Neural cell (in vitro differentiated cells): Measurements from ENCODE around the gene ST6GAL1.

Experiments used
- EP300 ChIP-seq: fragments of 450-650 bp; conservative IDR thresholded peaks from 2 replicates; pipeline ENCODE4 v1.6.1; 2014; ENCODE audit warnings: antibody characterized with exemption, mild to moderate bottlenecking, moderate library complexity; ENCODE audit not compliant: poor library complexity, severe bottlenecking
- EZH2 ChIP-seq: fragments of 200-600, 300-800 bp; shearing (Covaris generic), sonication (generic); IDR thresholded peaks from 2 replicates; pipeline ENCODE4 v1.6.1; 2014; ENCODE audit warnings: antibody characterized with exemption, low read length, borderline replicate concordance, mild to moderate bottlenecking; ENCODE audit not compliant: insufficient read depth, poor library complexity, severe bottlenecking
- MXI1 ChIP-seq: fragments of 450-650 bp; conservative IDR thresholded peaks from 2 replicates; pipeline ENCODE4 v1.6.1; 2014; ENCODE audit warnings: antibody characterized with exemption, mild to moderate bottlenecking; ENCODE audit not compliant: poor library complexity, severe bottlenecking
- POLR2AphosphoS5 ChIP-seq: IDR thresholded peaks from 2 replicates; pipeline ENCODE4 v1.6.1; 2012
- RAD21 ChIP-seq: fragments of 450-650 bp; conservative IDR thresholded peaks from 2 replicates; pipeline ENCODE4 v1.6.1; 2014; ENCODE audit warnings: antibody characterized with exemption, mild to moderate bottlenecking, moderate library complexity
- SMC3 ChIP-seq: fragments of 450-650 bp; conservative IDR thresholded peaks from 2 replicates; pipeline ENCODE4 v1.6.1; 2014; ENCODE audit warnings: antibody characterized with exemption, mild to moderate bottlenecking, moderate library complexity; ENCODE audit not compliant: poor library complexity
- TF ChIP-seq, protein P1 (sequence below): fragments of 450-650 bp; IDR thresholded peaks from 2 replicates; pipeline ENCODE4 v1.5.1; 2014; ENCODE audit warnings: antibody characterized with exemption, mild to moderate bottlenecking, moderate library complexity; ENCODE audit not compliant: poor library complexity, severe bottlenecking
- TF ChIP-seq, protein P2 (sequence below): IDR thresholded peaks from 2 replicates; pipeline ENCODE4 v1.6.1; 2012; ENCODE audit warnings: borderline replicate concordance

- TF ChIP-seq, protein P1, sequence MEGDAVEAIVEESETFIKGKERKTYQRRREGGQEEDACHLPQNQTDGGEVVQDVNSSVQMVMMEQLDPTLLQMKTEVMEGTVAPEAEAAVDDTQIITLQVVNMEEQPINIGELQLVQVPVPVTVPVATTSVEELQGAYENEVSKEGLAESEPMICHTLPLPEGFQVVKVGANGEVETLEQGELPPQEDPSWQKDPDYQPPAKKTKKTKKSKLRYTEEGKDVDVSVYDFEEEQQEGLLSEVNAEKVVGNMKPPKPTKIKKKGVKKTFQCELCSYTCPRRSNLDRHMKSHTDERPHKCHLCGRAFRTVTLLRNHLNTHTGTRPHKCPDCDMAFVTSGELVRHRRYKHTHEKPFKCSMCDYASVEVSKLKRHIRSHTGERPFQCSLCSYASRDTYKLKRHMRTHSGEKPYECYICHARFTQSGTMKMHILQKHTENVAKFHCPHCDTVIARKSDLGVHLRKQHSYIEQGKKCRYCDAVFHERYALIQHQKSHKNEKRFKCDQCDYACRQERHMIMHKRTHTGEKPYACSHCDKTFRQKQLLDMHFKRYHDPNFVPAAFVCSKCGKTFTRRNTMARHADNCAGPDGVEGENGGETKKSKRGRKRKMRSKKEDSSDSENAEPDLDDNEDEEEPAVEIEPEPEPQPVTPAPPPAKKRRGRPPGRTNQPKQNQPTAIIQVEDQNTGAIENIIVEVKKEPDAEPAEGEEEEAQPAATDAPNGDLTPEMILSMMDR: no peak
- TF ChIP-seq POLR2AphosphoS5 (no peak), EZH2 (no peak), EP300 (no peak), SMC3 (no peak), MXI1 (no peak), RAD21 (no peak)
- TF ChIP-seq, protein P2, sequence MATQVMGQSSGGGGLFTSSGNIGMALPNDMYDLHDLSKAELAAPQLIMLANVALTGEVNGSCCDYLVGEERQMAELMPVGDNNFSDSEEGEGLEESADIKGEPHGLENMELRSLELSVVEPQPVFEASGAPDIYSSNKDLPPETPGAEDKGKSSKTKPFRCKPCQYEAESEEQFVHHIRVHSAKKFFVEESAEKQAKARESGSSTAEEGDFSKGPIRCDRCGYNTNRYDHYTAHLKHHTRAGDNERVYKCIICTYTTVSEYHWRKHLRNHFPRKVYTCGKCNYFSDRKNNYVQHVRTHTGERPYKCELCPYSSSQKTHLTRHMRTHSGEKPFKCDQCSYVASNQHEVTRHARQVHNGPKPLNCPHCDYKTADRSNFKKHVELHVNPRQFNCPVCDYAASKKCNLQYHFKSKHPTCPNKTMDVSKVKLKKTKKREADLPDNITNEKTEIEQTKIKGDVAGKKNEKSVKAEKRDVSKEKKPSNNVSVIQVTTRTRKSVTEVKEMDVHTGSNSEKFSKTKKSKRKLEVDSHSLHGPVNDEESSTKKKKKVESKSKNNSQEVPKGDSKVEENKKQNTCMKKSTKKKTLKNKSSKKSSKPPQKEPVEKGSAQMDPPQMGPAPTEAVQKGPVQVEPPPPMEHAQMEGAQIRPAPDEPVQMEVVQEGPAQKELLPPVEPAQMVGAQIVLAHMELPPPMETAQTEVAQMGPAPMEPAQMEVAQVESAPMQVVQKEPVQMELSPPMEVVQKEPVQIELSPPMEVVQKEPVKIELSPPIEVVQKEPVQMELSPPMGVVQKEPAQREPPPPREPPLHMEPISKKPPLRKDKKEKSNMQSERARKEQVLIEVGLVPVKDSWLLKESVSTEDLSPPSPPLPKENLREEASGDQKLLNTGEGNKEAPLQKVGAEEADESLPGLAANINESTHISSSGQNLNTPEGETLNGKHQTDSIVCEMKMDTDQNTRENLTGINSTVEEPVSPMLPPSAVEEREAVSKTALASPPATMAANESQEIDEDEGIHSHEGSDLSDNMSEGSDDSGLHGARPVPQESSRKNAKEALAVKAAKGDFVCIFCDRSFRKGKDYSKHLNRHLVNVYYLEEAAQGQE: no peak
Measured at GRCh38 chr3:186909078-186909853, 21.1 kb upstream of the ST6GAL1 start.
